ENCODE data around the gene ATG9B. TPM values are rescaled to one million over a fixed set of nuclear protein-coding genes. Genes with fewer than 3 reads are reported as not detected.

Gene ATG9B, protein sequence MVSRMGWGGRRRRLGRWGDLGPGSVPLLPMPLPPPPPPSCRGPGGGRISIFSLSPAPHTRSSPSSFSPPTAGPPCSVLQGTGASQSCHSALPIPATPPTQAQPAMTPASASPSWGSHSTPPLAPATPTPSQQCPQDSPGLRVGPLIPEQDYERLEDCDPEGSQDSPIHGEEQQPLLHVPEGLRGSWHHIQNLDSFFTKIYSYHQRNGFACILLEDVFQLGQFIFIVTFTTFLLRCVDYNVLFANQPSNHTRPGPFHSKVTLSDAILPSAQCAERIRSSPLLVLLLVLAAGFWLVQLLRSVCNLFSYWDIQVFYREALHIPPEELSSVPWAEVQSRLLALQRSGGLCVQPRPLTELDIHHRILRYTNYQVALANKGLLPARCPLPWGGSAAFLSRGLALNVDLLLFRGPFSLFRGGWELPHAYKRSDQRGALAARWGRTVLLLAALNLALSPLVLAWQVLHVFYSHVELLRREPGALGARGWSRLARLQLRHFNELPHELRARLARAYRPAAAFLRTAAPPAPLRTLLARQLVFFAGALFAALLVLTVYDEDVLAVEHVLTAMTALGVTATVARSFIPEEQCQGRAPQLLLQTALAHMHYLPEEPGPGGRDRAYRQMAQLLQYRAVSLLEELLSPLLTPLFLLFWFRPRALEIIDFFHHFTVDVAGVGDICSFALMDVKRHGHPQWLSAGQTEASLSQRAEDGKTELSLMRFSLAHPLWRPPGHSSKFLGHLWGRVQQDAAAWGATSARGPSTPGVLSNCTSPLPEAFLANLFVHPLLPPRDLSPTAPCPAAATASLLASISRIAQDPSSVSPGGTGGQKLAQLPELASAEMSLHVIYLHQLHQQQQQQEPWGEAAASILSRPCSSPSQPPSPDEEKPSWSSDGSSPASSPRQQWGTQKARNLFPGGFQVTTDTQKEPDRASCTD
- total RNA-seq (4.2 and 5.1 TPM in 2 replicates), polyA plus RNA-seq (7.2 and 10.2 TPM in 2 replicates), polyA minus RNA-seq (8.8 and 11.5 TPM in 2 replicates)
- total RNA-seq (2013): 2.1 TPM

DNA sequence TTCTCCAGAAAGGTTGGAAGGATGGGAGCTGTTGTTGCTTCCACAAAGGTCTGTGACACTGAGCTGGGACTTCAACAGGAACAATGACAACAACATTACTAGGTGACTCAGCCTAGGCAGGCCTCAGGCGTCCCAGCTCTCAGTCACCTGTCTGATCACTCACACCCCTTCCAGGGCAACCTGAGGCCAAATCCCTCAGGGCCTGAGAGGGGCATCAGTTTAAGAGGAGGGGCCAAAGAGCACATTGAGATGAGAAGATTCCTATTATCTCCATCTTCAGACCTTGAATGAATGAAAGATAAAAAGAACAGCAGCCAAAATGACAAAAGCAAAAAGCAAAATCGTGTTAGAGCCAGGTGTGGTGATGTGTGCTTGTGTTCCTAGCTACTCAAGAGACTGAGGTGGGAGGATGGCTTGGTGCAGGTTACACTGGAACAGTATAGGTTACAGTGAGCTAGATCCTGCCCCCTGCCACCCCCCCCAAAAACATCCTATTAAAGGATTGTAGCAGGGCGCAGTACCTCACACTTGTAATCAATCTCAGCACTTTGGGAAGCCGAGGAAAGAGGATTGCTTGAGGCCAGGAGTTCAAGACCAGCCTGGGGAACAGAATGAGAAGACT is at the start of gene ATG9B:
ATG9B (minus strand) TSS at position 60 of the 622 bp plus-strand sequence. CDS start 71 bp downstream, outside the sequence.
- Histone ChIP-seq H3K36me3 (replicated peaks in 1 of 2; ENCODE audit: control extremely low read depth in 1 of 2, control insufficient read depth in 1 of 2, extremely low read depth in 1 of 2, insufficient read depth in 2 of 2, low read length in 1 of 2) (no peaks in the 10 kb centered on the region), H3K9ac (ENCODE audit: low read length) (no peak within 1 kb of the TSS), H4K20me1 (ENCODE audit: control insufficient read depth, insufficient read depth, low read length, poor library complexity, severe bottlenecking) (no peaks in the 10 kb centered on the region), H3K9me3 (ENCODE audit: control extremely low read depth in 1 of 3, control insufficient read depth in 2 of 3, insufficient read depth in 1 of 3, low read length in 2 of 3) (no peaks in the 10 kb centered on the region), H3K79me2 (ENCODE audit: control insufficient read depth, insufficient read depth, low read length) (peaks cover 8% of the 10 kb centered on the region), H3K27ac (ENCODE audit: low read length in 2 of 2) (no peak within 1 kb of the TSS), H3K4me3 (ENCODE audit: control extremely low read depth in 1 of 5, extremely low read depth in 1 of 5, insufficient read depth in 1 of 5, low read depth in 2 of 5, low read length in 4 of 5) (no peak within 1 kb of the TSS), H3K4me2 (replicated peaks; ENCODE audit: low read depth, low read length, poor library complexity, severe bottlenecking) (no peak within 1 kb of the TSS), H3K4me1 (ENCODE audit: control insufficient read depth in 2 of 2, insufficient read depth in 2 of 2, low read length in 2 of 2) (peaks cover 15 to 17% of the 10 kb centered on the region in 2 donors), H2AFZ (ENCODE audit: insufficient read depth, low read depth, low read length, poor library complexity, severe bottlenecking) (no peak within 1 kb of the TSS), H3K27me3 (replicated peaks in 1 of 4; ENCODE audit: control extremely low read depth in 1 of 4, control insufficient read depth in 3 of 4, insufficient read depth in 4 of 4, low read length in 3 of 4) (peaks cover 0 to 51% (median 24%) of the 10 kb centered on the region in 4 experiments)
- TF ChIP-seq, protein P1, sequence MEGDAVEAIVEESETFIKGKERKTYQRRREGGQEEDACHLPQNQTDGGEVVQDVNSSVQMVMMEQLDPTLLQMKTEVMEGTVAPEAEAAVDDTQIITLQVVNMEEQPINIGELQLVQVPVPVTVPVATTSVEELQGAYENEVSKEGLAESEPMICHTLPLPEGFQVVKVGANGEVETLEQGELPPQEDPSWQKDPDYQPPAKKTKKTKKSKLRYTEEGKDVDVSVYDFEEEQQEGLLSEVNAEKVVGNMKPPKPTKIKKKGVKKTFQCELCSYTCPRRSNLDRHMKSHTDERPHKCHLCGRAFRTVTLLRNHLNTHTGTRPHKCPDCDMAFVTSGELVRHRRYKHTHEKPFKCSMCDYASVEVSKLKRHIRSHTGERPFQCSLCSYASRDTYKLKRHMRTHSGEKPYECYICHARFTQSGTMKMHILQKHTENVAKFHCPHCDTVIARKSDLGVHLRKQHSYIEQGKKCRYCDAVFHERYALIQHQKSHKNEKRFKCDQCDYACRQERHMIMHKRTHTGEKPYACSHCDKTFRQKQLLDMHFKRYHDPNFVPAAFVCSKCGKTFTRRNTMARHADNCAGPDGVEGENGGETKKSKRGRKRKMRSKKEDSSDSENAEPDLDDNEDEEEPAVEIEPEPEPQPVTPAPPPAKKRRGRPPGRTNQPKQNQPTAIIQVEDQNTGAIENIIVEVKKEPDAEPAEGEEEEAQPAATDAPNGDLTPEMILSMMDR (IDR thresholded peaks at IDR 0.05): no peak
- TF ChIP-seq EZH2 (IDR thresholded peaks at IDR 0.05; ENCODE audit: borderline replicate concordance, insufficient read depth, low read depth, low read length, poor library complexity, severe bottlenecking): no peak
- no peak for ATAC-seq (ENCODE audit: low read depth)
- Mint-ChIP-seq H3K4me1 (peaks cover 23% of the 10 kb centered on the region), H3K4me3 (no peak within 1 kb of the TSS), H3K27ac (no peak within 1 kb of the TSS), H3K9me3 (ENCODE audit: insufficient read depth) (no peaks in the 10 kb centered on the region), H3K27me3 (peaks cover 29% of the 10 kb centered on the region)
- intact Hi-C loops (cut with micrococcal nuclease): loop anchor here (5.0 to 10.0 kb wide), 2 partner anchors 660 to 1252 kb away; partner anchors contain the start of genes REPIN1 and ZNF467
- 100% methylated on average over 1 of the region's 4 CpGs for WGBS (ENCODE audit: insufficient coverage)
- POLR2A ChIA-PET: no interaction called here
- CTCF ChIA-PET: interaction anchor here (1.2 kb wide), 1 partner anchor 16 kb away, joined by 3 read pairs; no protein-coding TSS in a partner anchor
- no peak for DNase-seq
